SW 1271 (cell line): ENCODE measurements around the gene DNPEP.

Source experiments
- DNase-seq, 2 experiments: peaks; one replicate each; lab custom pipeline; 2025; lab: John Stamatoyannopoulos, UW

DNPEP gene

DNA sequence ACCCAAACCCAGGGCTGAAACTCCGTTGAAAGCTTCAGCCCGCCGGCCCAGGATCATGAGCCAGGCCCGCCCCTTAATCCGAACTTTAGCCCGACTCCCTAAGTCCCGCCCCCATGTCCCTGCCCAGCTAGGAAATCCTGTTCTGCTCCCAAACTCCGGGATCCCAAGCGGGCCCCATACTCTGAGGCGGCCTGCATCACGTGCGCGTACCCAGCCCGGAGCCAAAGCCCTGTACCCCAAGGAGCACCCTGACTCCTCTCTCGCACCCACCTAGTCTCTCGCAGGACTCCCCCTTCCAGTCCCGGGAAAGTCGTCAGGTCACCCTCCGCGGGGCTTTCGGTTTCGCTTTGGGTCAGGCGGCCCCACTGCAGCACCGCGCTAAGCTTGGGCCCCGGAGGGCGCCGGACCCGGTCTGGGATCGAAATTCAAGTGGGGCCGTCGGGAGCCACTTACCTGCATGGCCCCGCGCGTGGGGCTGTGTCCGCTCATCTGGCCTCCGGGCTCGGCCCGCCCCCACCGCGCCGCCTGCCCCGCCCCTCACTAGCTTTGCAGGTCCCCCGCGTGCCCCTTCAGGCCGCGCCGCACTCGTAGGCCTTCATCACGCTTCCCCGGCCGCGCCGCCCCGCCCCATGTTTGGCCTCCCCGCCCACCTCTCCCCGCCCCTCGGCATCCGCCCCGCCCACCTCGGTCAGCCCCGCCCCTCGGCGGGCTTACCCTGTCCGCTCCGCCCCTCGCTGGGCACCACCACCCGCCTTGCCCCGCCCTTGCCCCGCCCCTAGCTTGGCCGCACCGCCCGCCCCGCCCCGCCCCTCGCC lies at the start of gene DNPEP:
Gene DNPEP (minus strand): TSS at position 607 of the 815 bp plus-strand sequence. CDS start 118 bp downstream, at position 489.
- peak in 1 of 2 experiments; percentile 90 for DNase-seq

DNA sequence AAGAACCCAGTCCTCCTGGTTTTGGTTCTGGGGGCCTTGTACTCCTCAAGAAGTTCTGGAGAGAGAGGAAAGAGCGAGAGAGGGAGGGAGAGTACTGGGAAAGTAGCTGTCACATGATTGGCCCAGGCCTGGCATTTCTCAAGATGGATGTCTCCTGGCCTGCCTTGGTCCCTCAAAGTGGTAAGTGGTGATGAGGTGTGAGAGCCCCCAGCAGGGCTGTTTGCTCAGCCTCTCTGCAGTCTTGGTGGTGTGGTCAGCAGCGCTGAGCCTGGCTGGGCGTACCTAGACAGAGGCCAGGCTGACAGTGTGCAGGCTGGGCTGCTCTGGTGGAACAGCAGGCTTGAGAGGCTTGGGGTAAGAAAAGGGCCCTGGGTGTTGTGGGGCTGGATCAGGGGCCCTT lies 49.4 kb upstream of the DNPEP start:
- no peak for DNase-seq

DNA sequence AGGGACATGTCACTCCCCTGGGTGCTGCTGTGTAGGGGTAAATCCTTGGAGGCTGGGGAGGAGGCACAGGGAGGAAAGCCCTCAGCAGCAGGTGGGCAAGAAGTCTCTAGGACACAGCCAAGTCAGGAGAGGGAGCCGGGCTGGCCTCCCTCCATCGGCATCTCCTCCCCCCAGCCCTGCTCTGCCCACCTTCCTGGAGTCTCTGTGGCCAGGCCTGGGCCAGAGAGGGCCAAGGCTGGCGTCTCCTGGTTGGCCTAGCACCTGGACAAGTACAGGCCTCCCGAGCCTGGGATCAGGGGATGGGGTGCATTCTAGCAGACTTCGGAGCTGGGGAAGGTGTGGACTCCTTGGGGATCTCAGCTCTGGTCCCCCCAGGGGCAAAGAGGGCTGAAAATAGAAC lies 48.8 kb upstream of the DNPEP start:
- no peak for DNase-seq

DNA sequence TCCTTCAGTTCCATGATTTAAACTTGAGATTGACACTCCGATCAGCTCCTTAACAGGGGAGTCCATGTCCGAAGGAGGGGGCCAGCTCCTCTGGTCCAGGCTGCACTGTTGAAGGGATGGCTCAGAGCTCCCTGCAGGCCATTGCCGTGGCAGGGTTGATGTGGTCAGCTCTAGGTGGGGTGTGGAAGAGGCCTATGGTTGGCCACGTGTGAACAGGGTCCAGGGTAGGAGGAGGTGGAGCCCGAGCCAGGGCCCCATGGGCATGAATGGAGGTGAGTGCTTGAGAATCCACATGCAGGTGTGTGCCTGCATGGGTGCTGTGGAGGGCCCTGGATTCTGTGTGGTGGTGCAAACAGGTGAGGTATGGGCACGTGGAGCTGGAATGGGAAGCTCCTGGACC lies 48.0 kb upstream of the DNPEP start:
- no peak for DNase-seq

DNA sequence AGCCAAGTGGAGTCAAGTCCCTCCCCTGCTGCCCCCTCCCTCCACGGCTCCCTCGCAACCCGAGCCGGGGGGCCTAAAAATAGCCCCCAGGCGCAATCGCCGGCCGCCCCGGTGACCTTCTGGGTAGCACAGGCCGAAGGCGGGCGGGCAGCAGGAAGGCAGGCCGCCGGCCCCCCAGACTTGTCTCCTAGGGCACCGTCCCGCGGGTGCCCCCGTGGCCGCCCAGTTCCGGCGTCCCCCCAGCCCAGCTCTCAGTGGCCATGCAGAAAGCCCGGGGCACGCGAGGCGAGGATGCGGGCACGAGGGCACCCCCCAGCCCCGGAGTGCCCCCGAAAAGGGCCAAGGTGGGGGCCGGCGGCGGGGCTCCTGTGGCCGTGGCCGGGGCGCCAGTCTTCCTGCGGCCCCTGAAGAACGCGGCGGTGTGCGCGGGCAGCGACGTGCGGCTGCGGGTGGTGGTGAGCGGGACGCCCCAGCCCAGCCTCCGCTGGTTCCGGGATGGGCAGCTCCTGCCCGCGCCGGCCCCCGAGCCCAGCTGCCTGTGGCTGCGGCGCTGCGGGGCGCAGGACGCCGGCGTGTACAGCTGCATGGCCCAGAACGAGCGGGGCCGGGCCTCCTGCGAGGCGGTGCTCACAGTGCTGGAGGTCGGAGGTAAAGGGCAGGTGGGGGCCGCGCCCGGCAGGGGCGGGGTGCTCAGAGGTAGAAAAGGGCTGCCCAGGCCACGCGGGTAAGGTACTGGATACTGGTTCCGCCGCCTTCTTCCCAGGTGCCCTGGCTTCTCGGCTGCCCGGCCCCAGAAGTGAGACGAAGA lies 47.2 kb upstream of the DNPEP start, which contains the start of gene SPEG:
Gene SPEG (plus strand): TSS at position 126 of the 808 bp plus-strand sequence. CDS start 135 bp downstream, at position 261.
- no peak for DNase-seq

DNA sequence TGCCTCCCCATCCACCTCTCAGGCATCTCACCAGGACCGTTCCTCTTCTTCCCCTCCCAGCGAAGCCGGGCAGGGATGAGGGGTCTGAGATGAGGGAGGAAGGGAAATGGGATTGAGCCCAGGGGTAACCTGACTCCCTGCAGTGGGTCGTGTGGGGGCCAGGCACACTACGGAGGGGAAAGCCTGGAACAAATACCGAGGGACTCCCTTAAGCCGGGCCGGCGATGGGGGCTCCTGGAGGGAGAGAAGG lies 46.7 kb upstream of the DNPEP start:
- DNase-seq, result no peak

DNA sequence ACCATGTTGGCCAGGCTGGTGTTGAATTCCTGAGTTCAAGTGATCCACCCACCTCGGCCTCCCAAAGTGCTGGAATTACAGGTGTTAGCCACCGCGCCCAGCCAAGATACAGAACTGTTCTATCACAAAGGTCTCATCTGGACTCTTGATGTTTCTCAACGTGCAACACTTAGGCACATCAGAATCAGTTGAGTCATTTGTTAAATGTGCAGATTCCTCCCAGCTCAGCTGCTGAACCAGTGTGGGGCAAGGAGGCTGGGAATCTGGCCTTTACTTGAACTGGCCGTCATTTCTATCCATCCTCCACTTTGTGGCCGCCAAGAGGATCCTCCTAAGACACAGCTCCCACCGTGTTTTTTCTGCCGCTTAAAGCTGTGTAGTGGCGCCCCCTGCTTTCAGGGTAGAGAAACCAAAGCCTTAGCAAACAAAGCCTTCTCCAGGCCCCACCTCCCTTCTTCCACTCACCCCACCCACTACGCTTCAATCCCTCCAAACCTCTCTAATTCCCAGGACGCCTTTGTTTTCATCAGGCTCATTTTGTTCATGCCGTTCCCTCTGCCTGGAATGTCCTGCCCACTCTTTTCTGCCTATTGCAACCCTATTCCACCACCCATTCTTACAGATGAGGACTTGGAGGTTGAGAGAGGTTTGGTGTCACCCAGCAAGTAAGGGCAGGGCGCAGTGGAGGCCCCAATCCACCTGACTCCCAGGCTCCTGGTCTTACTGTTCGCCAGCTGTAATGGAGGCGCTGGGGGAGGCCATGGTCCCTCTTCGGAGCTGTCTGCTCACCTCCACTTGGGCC lies 46.2 kb upstream of the DNPEP start:
- DNase-seq, result no peak

DNA sequence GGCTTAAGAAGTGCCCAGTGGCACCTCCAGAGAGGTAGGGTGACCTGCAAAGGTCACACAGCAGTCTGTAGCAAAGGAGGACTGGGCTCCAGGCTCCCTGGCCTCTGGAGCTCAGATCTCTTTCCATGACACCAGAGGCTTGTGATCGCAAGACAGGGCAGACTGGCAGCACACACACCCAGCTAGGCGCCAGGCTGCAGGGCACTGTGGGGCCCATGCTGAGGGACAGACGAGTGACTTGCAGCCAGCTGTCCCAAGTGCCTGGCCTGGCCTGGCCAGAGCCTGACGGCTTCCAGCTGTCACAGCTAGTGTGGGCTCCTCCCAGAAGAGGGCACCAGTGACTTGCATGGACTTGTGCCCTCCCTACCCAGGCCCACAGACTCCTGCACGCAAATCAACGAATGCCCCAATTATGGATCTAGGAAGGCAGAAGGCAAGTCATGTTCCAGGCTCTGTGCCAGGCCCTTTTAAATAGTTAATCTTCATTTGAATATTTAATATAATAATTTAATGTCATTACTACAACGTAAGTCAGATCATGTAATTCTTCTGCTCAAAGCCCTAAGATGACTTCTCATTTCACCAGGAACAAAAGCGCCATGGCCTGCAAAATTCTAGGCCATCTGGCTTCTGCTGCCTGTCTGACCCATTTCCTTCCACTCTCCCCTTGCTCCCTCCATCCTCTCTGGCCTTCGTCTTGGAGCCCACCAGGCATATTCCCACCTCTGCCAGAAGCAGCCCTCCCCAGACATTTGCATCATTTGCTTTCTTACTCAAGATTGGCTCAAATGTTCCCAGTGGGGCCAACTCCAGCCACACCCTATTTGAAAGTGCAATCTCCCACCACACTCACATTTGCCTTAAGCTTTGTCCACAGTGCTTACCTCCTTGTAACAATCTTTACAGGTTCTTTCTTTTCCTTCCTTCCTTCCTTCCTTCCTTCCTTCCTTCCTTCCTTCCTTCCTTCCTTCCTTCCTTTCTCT lies 43.2 kb upstream of the DNPEP start:
- DNase-seq, result peak in 1 of 2 experiments; percentile 5

DNA sequence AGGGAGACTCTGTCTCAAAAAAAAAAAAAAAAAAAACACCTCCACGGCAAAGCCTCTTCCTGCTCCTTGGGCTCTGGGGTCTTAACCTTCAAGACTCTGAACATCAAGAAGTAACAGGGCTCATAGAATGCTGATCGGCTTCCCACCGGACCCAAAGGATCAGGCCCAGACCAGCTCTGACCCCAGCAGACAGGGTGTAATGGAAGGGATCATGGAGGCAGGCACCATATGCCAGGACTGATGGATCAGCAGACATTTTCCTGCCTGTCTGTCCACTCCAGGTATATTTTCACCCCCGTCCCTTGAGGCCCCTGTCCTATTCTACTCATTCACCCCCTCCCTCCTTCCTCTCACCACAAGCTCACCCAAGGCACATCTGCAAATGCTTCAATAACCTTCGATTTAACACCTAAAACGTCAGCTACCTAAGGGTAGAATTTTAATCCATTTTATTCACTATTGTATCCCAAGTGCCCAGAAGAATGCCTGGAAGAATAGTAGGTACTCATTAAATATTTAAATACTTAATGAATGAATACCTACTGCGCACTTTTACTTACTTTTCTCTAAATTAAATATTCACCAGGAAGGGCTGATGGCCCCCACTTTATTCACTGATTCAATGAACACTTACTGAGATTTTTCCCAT lies 42.4 kb upstream of the DNPEP start:
- DNase-seq, result no peak

DNA sequence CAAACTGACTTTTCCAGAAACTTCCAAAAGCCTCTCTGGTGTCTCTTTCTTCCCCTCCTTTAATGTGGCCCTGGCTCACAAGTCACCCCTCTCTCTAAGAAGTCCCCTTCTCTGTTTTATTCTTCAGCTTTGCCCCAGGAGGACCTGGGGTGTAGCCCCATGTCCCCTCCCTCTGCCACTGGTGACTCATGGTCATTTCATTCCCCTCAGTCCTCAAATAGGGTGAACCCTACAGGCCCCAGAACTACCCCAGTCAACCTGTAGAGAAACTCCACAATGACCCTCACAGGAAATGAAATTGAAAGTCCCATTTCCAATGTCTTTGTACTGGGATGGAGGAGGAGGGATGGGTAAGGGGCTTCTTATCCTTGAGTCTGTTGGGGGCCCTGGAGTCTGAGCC lies 40.8 kb upstream of the DNPEP start:
- no peak for DNase-seq

DNA sequence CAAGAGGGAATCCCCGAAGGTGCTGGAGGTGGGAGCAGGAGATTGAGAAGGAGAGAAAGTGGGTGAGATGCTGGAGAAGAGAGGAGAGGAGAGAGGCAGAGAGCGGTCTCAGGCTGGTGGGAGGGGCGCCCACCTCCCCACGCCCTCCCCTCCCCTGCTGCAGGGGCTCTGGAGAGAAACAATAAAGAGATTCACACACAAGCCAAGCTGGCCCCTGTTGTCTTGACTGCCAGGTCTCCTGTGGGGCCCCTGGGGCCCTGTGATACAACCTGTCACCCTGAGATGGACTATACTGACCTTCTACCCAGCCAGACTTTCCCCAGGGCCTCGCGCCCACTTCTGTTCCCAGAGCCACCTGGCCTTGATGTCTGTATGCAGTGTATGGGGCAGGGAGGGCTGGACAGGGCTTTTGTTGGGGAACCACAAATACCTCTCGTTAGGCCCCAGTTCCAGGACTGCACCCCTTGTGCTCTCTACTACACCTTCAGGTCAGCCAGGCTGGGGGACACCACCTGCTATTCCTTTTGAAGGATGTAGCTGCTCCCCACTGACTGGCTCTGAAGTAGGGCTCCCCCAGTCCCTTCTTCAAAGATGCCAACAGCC lies 38.9 kb upstream of the DNPEP start:
- DNase-seq, result no peak

DNA sequence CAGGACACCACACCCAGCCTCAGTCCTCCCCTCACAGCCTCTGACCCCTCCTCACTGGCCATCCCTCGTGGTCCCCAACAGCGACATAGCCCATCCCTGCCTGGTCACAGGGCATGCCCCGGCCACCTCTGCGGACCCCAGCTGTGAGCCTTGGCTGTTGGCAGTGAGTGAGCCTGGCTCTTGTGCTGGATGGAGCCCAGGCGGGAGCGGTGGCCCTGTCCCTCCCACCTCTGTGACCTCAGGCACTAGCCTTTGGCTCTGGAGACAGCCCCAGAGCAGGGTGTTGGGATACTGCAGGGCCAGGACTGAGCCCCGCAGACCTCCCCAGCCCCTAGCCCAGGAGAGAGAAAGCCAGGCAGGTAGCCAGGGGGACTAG lies 38.3 kb upstream of the DNPEP start:
- DNase-seq, result no peak

DNA sequence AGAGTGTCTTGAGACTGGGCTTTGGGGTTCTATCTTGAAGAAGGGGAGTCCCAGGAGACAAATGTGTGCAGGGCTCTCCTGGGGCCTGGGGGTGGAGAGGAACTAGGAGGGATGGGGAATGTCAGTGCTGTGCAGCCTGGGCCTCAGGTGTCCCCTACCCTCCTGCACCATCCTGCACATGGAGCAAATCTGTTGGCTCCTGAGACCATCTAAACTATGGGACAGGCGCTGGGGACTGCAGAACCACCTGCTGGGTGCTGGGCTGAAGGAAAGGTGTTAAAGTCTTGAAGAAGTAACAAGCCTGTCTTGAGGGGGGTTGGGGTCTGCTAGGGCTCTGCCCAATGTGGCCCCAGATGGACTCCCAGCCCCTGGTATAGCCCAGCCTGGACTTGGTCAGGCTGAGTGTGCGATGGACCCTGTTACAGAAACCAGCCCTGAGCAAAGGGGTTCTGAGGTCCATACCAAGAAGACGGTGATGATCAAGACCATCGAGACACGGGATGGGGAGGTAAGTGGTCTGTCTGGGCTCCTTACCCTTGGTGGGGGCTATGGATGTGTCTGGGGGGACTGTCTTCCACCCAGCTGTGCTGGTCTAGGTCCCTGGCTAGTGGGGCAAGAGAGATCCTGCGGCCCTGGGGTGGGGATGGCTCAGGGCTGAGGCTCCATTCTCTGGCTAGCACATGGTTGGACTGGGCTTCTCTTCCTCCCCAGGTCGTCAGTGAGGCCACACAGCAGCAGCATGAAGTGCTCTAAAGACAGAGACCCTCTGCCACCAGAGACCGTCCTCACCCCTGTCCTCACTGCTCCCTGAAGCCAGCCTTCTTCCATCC lies 37.7 kb upstream of the DNPEP start:
- no peak for DNase-seq

DNA sequence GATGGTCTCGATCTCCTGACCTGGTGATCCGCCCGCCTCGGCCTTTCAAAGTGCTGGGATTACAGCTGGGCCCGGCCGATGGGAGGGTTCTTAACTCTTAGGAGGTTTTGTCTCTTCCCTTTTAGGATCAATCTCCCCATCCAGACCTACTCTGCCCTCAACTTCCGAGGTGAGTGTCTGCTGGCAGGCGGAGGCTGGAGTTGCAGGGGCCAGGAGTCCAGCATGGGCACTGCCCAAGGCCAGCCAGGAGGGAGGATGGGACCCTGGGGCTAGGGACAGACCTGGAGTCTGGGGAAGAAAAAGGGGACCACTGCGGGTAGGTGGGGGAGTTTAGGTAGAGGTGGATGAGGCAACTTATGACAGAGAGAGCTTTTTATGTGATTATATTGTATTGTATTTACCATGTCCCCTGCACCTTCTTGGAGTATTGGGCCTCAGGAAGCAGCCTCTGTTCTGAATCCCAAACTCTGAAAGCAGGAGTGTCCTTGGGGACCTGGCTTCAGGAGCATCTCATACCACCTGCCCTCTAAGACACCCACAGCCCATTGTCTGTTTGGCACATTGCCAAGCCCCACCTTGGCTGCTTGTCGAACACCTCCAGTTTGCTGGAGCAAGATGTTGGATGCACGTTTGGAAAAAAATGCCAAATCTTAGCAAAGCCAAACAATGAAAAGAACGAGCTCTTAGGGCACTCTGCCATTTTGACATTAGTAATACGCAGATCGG lies 36.1 kb upstream of the DNPEP start:
- DNase-seq, result no peak

DNA sequence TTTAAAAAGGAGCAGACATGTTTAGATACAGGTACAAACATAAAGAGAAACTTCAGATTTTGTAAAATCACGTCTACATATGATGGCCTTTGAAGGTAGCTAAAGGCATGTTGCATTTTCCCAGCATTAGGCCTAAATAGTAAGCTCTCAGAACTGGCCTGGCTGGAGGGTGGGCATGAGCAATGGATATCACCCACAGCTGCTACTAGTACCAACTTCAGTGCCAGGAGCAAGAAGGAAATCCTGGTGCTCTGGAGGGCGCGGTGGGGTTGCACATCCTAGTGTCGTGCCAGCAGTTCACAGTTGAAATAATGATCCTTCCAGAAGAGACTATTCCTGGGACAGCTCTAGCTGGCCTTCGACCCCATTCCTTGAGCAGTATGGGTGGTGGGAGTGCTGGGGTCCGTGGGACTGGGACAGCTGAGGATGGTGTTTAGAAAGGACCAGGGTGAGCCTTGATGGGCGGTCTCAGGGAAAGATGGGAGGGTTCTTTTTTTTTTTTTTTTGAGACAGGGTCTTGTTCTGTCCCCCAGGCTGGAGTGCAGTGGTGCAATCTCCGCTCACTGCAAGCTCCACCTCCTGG lies 35.3 kb upstream of the DNPEP start:
- no peak for DNase-seq

DNA sequence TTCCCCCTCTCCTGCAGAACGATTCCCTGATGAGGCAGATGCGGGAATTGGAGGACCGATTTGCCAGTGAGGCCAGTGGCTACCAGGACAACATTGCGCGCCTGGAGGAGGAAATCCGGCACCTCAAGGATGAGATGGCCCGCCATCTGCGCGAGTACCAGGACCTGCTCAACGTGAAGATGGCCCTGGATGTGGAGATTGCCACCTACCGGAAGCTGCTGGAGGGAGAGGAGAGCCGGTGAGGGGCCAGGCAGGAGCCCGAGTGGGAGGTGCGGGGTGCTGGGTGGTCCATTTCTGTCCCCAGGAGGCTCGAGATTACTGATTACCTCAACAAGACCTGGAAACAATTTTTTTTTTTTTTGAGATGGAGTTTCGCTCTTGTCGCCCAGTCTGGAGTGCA lies 33.6 kb upstream of the DNPEP start:
- no peak for DNase-seq

DNA sequence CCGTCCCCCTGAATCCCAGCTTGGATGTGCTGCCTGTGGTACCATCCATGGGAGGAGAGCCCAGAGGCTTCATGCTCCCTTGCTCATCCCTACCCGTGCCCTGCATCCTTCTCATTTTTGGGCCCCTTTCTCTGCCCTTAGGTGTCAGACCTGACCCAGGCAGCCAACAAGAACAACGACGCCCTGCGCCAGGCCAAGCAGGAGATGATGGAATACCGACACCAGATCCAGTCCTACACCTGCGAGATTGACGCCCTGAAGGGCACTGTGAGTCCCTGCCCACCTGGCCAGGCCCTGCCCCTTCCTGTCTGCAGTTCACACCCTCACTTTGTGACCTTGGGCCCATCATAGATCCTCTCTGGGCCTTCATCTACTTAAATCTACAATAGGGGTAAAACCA lies 33.0 kb upstream of the DNPEP start:
- no peak for DNase-seq
